Measurements from ENCODE around the gene GDF10. TPM values are rescaled to one million over a fixed set of nuclear protein-coding genes. Genes with fewer than 3 reads are reported as not detected.

Gene GDF10
- total RNA-seq, 2 experiments from 2014 or later, result 0.50 to 0.56 TPM

- H3K9me3 Mint-ChIP-seq, result no peaks in the 10 kb centered on the region
- intact Hi-C loops (cut with micrococcal nuclease), result no loop called here
- no peaks in the 10 kb centered on the region for H3K36me3 Mint-ChIP-seq
- H3K4me3 Mint-ChIP-seq, result no peak overlapping the region
- ChIA-PET CTCF (interaction anchor here (1.1 to 2.4 kb wide), 2 partner anchors 18 to 276 kb away, joined by 4 to 5 read pairs; no protein-coding TSS in a partner anchor), POLR2A (interaction anchor here (0.5 kb wide), 1 partner anchor 98 kb away, joined by 3 read pairs; no protein-coding TSS in a partner anchor)
- no peak for DNase-seq
- no peak overlapping the region for H3K27ac Mint-ChIP-seq
- no peaks in the 10 kb centered on the region for H3K4me1 Mint-ChIP-seq (ENCODE audit: low read depth)
- peaks cover 10% of the 10 kb centered on the region for H3K27me3 Mint-ChIP-seq
Observed at GRCh38 chr10:47323087-47323486, 23.1 kb downstream of the GDF10 start.

DNA sequence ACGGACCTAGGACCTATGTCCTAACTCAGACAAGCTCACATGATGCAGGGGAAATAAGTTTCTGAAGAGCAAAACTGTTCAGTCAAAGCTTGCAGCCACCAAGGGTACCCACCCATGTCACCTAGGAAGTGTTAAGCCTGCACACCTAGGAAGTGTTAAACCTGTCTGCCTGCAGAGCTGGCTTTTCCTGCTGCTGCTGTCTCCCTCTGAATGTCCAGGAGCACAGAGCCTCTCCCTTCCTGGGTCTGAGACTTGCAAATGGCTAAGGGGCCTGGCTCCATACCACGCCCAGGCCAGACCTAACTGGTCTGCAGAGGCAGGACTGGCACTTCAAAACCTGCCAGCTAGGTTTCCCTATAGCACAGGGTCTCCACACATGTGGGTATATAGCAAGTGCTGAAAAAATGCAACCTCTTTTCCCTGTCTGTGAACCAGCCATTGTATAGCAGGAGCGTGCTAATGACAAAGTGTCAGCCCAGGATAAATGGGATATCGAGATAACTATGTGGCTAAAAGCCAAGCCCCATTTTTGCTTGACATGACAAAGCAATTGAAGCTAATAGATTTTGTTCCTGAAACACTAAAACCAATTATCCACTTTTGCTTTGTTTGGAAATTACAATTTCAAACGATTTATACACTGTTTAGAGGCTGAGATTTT lies 23.8 kb downstream of the GDF10 start:
- peak; percentile 3 for DNase-seq
- Mint-ChIP-seq H3K4me1 (ENCODE audit: low read depth) (no peaks in the 10 kb centered on the region), H3K9me3 (no peaks in the 10 kb centered on the region), H3K27me3 (peaks cover 8% of the 10 kb centered on the region), H3K36me3 (no peaks in the 10 kb centered on the region), H3K27ac (no peak overlapping the region), H3K4me3 (no peak overlapping the region)
- intact Hi-C loops (cut with micrococcal nuclease), result no loop called here
- ChIA-PET CTCF (interaction anchor here (0.6 to 1.1 kb wide), 3 partner anchors 17 to 331 kb away, joined by 3 to 4 read pairs (median 4); no protein-coding TSS in a partner anchor), POLR2A (no interaction called here)

GRCh38 chr10:47325303-47326291 lies 25.6 kb downstream of the GDF10 start:
- intact Hi-C loops (cut with micrococcal nuclease), result no loop called here
- peaks cover 8% of the 10 kb centered on the region for H3K27me3 Mint-ChIP-seq
- DNase-seq, result peak; percentile 1
- POLR2A ChIA-PET, result no interaction called here
- H3K4me1 Mint-ChIP-seq (ENCODE audit: low read depth), result no peaks in the 10 kb centered on the region
- no peaks in the 10 kb centered on the region for H3K9me3 Mint-ChIP-seq
- H3K4me3 Mint-ChIP-seq, result no peak overlapping the region
- H3K27ac Mint-ChIP-seq, result no peak overlapping the region
- CTCF ChIA-PET, result no interaction called here
- no peaks in the 10 kb centered on the region for H3K36me3 Mint-ChIP-seq

DNA sequence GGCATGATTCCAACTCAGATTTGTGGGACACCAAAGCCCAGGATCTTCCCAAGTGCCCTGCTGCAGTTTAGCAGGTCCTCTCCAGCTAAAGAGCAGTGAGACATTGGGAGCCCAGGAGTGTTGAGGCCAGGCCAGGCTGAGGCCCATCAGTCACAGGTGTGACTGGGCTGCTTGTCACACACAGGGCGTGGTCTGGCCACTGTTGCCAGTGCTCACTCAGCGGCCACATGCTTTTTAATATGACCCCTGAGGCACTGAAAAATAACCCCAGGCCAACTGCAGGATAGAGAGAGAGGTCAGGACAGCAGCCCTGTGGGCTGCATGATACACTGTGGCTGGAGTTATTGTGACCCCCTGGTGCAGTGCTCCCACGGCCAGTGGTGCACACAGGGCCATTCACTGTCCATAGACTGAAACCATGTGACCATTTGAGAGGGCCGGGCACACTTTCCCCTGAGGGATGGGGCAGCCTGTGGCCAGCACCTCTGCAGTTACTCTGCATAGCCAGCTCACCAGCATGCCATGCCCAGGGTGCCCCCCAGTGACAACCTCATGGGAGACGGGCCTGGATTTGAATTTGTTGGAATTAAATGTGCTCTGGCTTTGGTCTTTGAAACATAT lies 26.4 kb downstream of the GDF10 start:
- Mint-ChIP-seq H3K36me3 (no peaks in the 10 kb centered on the region), H3K27ac (no peak overlapping the region), H3K9me3 (no peaks in the 10 kb centered on the region), H3K4me1 (ENCODE audit: low read depth) (no peaks in the 10 kb centered on the region), H3K4me3 (no peak overlapping the region), H3K27me3 (peaks cover 4% of the 10 kb centered on the region)
- POLR2A ChIA-PET, result no interaction called here
- intact Hi-C loops (cut with micrococcal nuclease), result no loop called here
- CTCF ChIA-PET, result no interaction called here
- no peak for DNase-seq

DNA sequence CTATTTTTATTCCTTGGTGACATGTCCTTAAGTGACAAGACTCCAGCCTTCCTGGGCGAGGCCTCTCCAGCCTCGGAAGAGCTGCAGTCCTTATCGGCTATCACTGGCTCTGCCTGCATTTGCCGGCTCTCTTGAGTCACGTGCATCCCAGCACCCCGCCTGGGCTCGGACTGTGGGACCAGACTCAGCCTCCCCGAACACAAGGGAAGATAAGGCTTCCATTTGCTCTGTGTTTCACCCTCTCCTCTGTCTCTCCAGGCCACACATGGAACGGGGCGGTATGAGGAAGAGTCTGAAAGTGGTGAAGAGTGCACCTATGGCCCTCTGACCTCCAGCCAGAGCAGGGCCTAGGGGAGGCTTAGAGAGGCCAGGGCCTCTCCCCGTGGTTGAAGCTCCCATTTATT lies 26.9 kb downstream of the GDF10 start:
- ChIA-PET POLR2A (no interaction called here), CTCF (no interaction called here)
- no peak for DNase-seq
- Mint-ChIP-seq H3K36me3 (no peaks in the 10 kb centered on the region), H3K27me3 (peaks cover 4% of the 10 kb centered on the region), H3K27ac (no peak overlapping the region), H3K9me3 (no peaks in the 10 kb centered on the region), H3K4me3 (no peak overlapping the region), H3K4me1 (ENCODE audit: low read depth) (no peaks in the 10 kb centered on the region)
- intact Hi-C loops (cut with micrococcal nuclease), result no loop called here

- Mint-ChIP-seq H3K9me3 (no peaks in the 10 kb centered on the region), H3K4me3 (no peak overlapping the region), H3K27ac (no peak overlapping the region), H3K36me3 (no peaks in the 10 kb centered on the region), H3K27me3 (peaks cover 2% of the 10 kb centered on the region), H3K4me1 (ENCODE audit: low read depth) (no peaks in the 10 kb centered on the region)
- ChIA-PET CTCF (no interaction called here), POLR2A (no interaction called here)
- DNase-seq, result no peak
- intact Hi-C loops (cut with micrococcal nuclease), result no loop called here
Observed at GRCh38 chr10:47329855-47330254, 29.9 kb downstream of the GDF10 start.

GRCh38 chr10:47330366-47330765 lies 30.4 kb downstream of the GDF10 start:
- DNase-seq, result no peak
- ChIA-PET POLR2A (no interaction called here), CTCF (no interaction called here)
- Mint-ChIP-seq H3K4me3 (no peak overlapping the region), H3K4me1 (ENCODE audit: low read depth) (no peaks in the 10 kb centered on the region), H3K36me3 (no peaks in the 10 kb centered on the region), H3K27me3 (peaks cover 4% of the 10 kb centered on the region), H3K9me3 (no peaks in the 10 kb centered on the region), H3K27ac (no peak overlapping the region)
- intact Hi-C loops (cut with micrococcal nuclease), result no loop called here

DNA sequence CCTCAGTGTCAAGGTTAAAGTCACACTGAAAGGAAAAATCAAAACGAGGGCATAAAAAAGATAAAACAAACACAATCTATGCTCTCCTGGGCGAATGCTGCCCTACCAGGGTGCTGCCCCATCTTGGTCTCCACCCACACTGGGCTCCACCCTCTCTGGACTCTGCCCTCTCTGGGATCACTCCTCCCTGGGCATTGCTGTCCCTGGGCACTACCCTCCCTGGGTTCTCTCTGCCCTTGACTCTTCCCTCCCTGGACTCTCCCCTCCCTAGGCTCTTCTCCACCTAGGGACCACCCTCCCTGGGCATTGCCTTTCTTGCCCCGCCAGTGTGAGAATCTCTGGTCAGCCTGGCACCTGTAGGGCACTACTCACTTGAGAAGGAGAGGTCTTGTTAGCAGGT lies 30.8 kb downstream of the GDF10 start:
- H3K36me3 Mint-ChIP-seq, result no peaks in the 10 kb centered on the region
- DNase-seq, result no peak
- intact Hi-C loops (cut with micrococcal nuclease), result no loop called here
- CTCF ChIA-PET, result interaction anchor here (1.1 kb wide), 1 partner anchor 19 kb away, joined by 3 read pairs; no protein-coding TSS in a partner anchor
- H3K4me3 Mint-ChIP-seq, result no peak overlapping the region
- no peaks in the 10 kb centered on the region for H3K4me1 Mint-ChIP-seq (ENCODE audit: low read depth)
- POLR2A ChIA-PET, result no interaction called here
- no peak overlapping the region for H3K27ac Mint-ChIP-seq
- no peaks in the 10 kb centered on the region for H3K9me3 Mint-ChIP-seq
- peaks cover 4% of the 10 kb centered on the region for H3K27me3 Mint-ChIP-seq

DNA sequence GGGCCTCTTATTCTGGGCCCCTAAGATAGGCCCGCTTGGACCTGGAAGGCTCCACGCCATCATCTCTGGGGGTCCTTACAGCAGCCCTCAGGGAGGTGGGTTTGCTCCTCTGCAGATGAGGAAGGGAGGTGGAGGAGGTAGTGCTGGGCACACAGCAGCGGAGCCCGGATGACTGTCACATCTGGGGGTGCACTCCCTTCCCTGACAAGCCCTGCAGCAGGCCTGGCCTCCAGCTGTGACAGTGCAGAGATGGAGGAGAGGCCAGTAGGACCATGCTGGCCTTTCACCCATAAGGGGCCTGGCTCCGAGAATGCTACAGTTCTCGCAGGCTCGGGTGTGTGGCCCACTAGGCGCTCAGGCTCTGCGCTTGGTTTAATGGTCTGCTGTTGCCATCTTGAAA lies 31.5 kb downstream of the GDF10 start:
- ChIA-PET CTCF (interaction anchor here (1.1 kb wide), 2 partner anchors 9 to 20 kb away, joined by 3 read pairs; no protein-coding TSS in a partner anchor), POLR2A (no interaction called here)
- H3K27me3 Mint-ChIP-seq, result peaks cover 4% of the 10 kb centered on the region
- H3K27ac Mint-ChIP-seq, result no peak overlapping the region
- H3K4me1 Mint-ChIP-seq (ENCODE audit: low read depth), result no peaks in the 10 kb centered on the region
- intact Hi-C loops (cut with micrococcal nuclease), result no loop called here
- no peak for DNase-seq
- no peaks in the 10 kb centered on the region for H3K36me3 Mint-ChIP-seq
- no peaks in the 10 kb centered on the region for H3K9me3 Mint-ChIP-seq
- H3K4me3 Mint-ChIP-seq, result no peak overlapping the region

DNA sequence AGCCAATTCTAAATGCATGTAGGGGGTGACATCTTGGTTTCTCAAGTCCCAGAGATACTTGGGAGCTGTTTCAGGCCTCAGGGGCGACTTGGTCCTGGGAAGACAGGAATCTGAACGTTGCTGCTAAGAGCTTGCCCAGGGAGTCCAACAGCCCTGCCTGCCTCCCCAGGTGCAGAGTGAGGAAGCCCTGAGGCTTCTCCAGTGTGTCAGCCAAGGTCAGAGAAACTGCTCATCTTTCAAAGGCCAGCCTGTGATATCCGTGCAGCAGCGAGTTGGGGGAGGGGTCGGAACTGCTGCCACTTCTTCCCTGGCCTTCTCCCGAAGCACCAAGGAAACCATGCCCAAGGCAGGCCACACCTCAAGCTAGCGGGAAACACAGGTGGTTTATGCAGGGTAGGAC lies 32.0 kb downstream of the GDF10 start:
- H3K9me3 Mint-ChIP-seq, result no peaks in the 10 kb centered on the region
- no peaks in the 10 kb centered on the region for H3K4me1 Mint-ChIP-seq (ENCODE audit: low read depth)
- H3K27ac Mint-ChIP-seq, result no peak overlapping the region
- H3K4me3 Mint-ChIP-seq, result no peak overlapping the region
- POLR2A ChIA-PET, result no interaction called here
- peaks cover 4% of the 10 kb centered on the region for H3K27me3 Mint-ChIP-seq
- CTCF ChIA-PET, result interaction anchor here (1.1 kb wide), 2 partner anchors 9 to 20 kb away, joined by 3 read pairs; no protein-coding TSS in a partner anchor
- intact Hi-C loops (cut with micrococcal nuclease), result no loop called here
- no peak for DNase-seq
- H3K36me3 Mint-ChIP-seq, result no peaks in the 10 kb centered on the region

GRCh38 chr10:47332371-47332770 lies 32.4 kb downstream of the GDF10 start:
- Mint-ChIP-seq H3K4me1 (ENCODE audit: low read depth) (no peaks in the 10 kb centered on the region), H3K27ac (no peak overlapping the region), H3K4me3 (no peak overlapping the region), H3K36me3 (no peaks in the 10 kb centered on the region), H3K27me3 (peaks cover 4% of the 10 kb centered on the region), H3K9me3 (no peaks in the 10 kb centered on the region)
- intact Hi-C loops (cut with micrococcal nuclease), result no loop called here
- DNase-seq, result no peak
- CTCF ChIA-PET, result interaction anchor here (1.1 kb wide), 1 partner anchor 8 kb away, joined by 3 read pairs; no protein-coding TSS in a partner anchor
- POLR2A ChIA-PET, result no interaction called here

DNA sequence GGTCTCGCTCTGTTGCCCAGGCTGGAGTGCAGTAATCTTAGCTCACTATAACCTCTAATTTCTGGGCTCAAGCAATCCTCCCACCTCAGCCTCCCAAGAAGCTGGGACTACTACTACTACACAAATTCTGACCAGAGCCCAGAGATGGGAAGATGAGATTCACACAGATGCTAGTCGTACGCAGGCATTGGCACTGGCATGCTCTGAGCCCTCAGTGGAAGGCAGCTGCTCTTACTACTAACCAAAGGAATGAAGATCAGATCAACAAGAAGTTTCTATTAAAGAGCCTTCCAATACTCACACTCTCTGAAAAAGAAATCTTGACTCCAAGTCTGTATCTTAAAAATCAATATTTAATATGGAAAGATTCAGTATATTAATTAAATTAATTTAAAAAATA lies 32.9 kb downstream of the GDF10 start:
- Mint-ChIP-seq H3K9me3 (no peaks in the 10 kb centered on the region), H3K27me3 (peaks cover 4% of the 10 kb centered on the region), H3K4me3 (no peak overlapping the region), H3K27ac (no peak overlapping the region), H3K4me1 (ENCODE audit: low read depth) (no peaks in the 10 kb centered on the region), H3K36me3 (no peaks in the 10 kb centered on the region)
- ChIA-PET CTCF (no interaction called here), POLR2A (no interaction called here)
- intact Hi-C loops (cut with micrococcal nuclease), result no loop called here
- no peak for DNase-seq

Data from activated CD4-positive, alpha-beta memory T cell treated with anti-CD3 and anti-CD28 coated beads for 36 hours (primary cell).